Suppressor macrophage treated with lipopolysaccharide for 4 hours (primary cell): ENCODE data around the gene GPHA2.

ENCODE experiments used
- DNase-seq: peaks from one replicate; pipeline ENCODE4 v3.0.0-alpha.2; 2020

GPHA2 gene

DNA sequence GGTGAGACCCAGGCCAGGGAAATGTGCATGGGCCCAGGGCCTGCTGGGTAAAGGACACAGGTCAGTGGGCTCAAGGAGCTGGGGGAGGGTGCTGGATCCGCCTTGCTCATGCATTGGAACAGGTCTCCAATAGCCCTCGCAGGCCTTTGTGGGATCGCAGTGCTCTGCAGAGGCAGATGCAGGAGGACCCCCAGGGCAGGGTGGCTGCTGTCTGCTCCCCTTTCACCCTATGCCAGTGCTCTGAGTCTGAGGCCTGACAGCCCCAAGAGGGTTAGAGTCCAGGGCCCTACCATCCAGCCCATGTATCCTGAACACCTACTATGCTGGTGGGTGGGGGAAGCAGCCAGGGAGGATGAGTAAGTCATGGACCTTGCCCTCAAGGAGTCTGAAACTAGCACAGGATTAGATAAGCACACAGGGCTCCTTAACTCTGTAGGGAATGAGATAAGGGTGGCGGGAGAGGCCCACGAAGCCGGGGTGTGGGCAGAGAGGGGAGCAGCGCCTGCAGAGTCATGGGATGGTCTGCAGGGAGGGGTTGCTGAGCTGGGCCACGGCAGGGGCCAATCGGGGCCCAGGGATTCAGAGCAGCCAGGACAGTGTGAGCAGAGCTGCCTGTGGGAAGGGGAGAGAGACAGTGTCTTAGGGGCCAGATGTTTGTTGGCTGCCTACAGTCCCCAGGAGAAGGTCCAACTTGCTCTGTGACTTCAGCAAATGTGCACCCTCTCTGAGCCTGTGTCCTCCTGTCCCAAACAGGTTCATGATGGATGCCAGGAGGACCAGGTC, 46.8 kb downstream of the GPHA2 start:
- no peak for DNase-seq

DNA sequence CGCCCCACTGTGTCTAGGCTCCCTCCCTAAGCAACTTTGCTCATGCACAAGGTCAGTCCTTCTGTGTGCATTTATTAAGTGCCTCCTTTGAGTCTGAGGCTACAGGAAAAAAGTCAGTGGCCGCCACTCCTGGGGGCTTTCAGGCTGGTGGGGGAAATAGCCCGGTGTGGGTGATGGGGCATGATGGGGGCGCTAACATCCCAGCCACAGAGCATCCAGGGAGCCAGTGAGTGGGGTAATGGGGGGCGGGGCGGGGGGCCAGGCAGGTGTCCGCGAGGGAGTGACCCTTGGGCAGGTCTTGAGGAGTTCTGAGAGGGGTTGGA, 47.3 kb downstream of the GPHA2 start:
- DNase-seq: no peak

DNA sequence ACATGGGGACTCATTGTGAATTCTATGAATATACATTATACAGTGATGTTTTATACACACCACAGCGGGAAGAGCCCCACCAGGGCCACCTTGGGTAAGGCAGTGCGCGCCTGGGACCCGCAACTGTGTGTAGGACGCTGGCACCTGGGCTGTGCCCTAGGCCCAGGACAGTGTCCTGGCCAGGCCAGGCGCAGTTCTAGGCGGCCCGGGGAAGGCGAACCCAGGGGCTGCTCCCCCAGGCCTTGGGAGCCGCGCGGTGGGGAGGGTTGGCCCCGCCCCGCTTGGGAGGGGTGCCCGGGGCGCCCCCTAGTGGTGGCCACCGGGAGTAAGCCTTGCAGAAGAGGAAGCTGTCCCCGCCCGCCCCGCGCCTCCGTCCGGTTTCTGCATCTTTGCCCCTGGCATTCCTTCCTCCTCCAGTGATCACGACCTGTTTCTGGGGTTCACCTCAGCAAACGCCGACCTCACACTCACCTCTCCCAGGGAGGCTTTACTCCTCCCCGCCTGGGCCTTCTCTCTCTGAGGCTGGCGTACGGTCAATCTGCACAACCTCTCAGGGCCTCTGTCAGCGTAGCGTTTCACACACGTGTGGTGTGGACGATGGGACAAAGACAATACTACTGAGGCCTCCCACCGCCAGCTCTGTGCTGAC, 47.8 kb downstream of the GPHA2 start:
- peak; percentile 90 for DNase-seq

DNA sequence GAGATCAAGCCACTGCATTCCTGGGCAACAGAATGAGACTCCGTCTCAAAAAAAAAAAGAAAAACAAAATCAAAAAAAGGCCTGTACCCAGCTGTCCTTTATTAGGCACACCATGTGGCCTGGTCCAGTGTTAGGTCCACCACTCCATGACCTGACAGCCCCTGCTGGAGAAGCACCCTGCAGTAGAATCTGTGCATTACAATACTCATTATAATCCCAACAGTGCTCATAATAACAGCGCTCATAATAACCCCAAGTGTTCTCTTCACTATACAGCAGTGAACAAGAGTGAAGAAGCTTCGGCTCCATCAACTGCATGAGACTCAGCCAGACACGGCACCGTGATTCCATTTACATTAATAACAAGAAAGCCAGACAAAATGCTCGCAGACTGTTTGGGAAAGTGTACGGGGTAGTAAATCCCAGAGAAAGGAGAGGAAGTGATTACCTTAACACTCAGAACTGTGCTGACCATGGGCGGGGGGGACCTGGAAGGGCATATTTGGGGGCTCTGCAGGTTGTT, 48.4 kb downstream of the GPHA2 start:
- no peak for DNase-seq

DNA sequence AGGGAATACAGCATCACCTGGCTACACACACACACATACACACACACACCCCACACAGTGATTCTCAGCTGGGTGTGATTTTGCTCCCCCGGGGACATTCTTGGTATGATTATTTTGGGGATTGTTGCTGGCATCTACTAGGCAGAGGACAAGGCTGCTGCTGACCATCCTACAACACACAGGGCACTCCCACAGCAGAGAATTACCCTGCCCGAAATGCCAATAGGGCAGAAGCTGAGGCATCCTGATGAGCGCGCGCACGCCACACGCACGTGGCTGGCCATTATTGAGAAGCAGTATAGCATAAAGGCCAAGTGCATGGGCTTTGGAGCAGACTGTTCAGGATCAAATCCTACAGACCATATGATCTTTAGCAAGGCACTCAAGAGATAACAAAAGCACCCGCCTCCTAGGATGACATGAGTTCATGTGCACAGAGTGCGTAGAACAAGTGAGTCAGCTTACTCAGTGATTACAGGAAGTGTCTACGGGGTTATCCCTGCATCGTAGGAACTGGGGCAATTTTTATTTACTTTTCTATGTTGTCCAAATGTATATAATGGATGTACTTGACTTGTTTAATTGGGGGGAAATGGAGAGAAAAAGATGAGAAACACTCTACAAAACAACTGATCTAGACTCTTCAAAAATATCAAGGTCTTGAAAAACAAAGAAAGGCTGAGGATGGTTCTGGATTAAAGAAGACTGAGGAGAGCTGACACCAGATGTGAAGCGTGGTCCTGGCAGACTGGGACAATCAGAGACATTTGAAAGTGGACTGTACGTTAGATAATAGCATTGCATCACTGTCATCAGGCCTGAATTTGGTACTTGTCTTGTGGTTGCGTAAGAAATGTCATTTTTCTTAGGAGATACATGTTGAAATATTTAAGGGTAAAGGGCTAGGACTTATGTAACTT, 50.1 kb downstream of the GPHA2 start:
- peak; percentile 95 for DNase-seq
